OCI-M2 (cell line): ENCODE measurements around the gene STX18.

Experiments used
- DNase-seq: peaks from one replicate; lab custom pipeline; 2025; ENCODE audit not compliant: unreplicated experiment; lab: John Stamatoyannopoulos, UW

Gene STX18

DNA sequence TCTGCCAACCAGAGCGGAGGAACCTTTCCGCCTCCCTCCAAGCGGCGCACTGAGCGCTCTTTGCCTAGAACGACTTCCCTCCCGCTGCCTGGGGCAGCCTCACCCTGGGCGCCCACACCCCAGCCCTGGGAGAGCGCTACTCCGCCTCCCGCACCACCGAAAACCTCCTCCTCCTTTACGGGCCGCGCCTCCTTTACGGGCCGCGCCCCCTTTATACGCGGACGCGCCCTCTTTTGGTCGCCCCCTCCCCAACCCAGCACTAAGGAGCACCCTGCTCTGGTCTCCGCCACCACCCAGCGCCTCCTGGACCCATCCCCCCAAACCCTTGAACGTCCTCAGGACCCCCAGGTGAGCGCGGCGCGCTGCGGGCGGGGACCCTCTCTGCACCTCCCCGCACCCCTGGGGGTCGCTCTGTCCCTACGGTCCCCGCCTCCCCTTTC, 155.5 kb downstream of the STX18 start:
- DNase-seq: no peak

DNA sequence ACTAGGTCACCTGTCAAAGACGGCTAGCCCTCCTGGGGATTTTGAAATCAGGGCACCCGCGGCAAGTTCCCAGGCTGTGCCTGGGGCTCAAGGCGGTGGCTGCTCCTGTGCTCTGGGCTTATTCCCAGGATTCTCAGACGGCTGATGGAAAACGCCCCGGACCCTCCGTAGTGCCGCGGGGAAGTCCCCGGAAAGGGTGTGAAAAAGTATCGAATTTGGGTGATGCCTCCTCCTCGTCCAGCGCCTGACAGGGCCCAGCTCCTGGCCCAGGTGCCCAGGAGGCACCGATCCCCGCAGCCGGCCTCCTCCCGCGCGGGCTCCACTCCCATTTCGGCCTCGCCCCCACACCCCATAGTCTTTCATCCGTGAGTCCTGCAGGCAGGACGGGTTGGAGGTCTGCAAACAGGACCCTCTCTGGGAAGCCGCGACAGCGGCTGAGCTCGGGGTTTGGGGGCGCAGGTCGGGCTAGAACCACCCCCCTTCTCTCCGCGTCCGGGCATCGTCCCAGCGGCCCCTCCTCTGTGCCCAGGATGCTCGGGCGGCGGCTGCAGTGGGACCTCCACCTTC, 156.0 kb downstream of the STX18 start:
- no peak for DNase-seq

DNA sequence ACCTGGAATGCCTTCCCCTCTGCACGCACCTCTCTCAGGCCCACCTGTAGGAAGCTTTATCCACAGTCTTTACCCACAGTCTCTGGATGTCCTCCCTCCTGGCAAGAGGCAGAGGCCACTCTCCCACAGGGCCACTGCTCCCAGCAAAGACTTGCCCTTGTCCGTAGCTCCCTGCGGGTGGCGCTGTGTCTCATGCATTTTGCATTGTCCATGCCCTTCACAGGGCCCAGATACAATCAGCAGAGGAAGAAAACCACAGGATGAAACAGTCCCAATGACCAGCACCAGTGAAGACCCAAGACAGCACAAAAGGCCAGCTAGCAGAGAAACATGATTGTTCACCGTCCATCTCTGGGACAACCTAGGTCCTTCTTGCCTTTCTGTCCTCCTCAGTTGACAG, 157.0 kb downstream of the STX18 start:
- no peak for DNase-seq

DNA sequence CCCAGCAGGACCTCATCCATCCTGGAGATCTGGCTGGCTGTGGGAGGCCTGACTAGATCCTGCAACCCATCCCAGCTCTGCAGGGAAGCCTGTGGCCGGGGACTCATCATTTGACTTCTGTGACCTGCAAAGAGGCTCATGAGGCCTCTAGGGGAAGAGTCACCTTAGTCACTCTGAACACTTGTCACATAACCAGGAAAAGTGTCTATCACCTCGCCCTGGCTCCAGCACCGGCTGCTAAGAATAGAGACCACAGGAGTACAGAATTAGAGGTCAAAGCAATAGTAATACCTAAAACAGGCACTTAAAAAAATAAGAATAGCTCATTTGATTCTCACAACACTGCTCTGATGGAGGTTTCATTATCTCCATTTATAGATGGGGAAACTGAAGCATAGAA, 158.8 kb downstream of the STX18 start:
- DNase-seq: no peak

DNA sequence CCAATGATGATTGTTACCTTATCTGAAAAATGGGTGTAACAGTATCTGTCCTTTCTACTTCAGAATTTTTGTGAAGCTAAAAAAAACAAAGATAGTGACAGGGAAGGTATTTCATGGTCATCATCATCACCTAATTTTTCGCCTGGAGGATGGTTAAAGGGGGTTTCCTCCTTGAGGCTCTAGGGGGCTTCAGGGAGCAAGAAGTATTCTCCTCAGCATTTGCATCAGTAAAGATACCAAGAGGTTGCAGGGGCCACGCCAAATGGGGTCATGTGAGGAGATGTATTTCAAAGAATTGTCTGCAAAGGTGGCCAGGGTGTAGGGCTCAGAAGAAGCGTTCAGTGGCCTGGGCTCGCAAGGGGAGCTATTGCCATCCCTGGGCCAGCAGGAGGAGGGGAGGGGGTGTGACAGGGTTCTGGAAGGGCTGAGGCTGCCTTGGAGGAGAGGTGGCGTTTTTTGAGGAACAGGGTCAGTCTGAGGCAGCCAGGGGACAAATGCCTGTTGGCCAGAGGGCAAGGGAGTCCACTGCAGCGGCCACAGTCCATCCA, 162.2 kb downstream of the STX18 start:
- no peak for DNase-seq

DNA sequence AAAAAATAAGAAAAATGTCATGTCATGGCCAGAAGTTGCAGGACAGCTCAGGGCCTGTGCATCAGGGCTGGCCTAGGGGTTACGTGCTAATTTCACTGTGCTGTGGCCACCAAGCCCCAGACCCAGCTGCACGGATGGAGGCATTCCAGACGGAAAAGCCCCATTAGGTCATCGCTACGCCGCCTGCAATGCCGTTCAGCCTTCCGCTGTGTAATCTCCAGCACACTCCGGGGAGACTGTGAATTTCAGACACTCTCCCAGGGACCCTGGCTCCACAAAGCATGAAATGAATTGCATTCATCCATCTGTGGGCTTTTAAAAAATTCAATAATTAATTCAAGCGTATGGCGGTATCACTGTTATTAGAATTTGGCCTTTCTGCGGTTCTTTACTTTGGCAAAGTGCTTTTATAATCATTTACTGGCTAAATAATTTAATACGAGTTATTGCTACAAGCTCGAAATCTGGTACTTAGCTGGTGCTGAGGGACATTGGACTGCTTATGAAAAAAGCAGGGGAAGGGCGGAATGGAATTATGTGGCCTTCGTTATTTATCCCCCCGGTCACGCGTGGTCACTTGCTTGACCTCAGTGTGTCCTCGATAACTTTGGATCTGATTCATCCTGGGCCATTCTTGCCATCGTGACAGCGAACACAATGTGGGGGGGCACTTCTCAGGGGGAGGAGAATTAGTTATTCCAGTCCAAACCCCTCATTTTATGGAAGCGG, 164.0 kb downstream of the STX18 start:
- DNase-seq: no peak

DNA sequence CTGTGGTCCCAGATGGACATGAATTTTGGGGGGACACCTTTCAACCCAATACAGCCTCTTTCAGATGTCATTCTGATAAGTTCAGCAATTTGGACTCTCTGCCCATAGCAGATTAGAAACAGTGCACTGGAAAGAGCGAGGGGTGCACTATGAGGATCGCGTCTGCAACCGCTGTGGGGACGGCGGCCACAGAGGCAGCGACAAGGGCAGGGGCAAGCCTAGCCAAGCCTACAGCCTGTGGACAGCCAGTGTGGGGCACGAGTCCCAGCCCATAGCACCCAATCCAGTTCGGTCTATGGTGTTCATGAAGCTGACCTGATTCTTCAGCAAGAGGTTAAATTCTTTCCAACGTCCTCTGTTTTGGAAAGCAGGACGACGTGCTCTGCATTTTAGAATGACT, 164.7 kb downstream of the STX18 start:
- DNase-seq: no peak

DNA sequence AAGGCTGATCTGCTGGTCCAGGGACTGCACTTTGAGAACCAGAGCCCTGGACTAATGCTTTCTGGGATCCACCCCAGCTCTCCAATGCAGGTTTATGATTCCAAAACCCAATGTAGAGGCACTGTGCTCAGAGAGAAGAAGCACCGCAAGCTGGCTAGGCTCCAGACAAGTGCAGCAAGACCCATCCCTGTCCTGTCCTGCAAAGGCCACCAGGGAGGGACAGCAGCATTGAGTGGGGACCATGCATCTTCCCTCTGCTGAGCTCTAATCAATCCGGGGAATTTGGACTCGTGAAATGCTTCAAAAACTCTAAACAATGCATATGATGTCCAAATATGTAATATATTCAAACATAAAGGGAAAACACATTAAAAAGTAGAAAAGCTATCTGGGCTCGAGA, 165.8 kb downstream of the STX18 start:
- no peak for DNase-seq

DNA sequence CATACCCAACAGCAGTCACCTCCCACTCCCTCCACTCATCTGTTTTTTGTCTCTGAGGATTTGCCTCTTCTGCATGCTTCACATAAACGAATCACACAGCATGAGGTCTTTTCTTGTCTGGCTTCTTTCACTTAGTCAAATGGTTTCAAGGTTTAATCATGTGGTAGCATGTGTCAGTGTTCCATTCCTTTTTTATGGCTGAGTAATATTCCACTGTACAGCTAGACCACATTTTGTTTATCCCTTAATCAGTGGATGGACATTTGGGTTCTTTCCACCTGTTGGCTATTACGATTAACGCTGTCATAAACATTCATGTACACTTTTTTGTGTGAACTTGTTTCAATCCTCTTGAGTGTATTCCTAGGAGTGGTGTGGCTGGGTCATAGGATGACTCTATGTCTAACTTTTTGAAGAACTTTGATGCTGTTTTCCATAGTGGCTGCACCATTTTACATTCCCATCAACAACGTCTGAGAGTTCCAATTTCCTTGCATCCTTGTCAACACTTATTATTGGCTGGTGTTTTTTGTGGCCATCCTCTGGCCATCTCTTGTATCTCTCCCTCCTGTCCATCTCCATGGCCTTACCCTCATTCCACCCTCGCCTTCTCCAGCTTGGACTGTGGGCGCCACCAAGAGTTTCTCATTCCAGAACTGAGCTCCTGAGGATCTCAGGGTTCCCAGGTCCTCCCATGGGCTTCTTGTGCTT, 167.3 kb downstream of the STX18 start:
- DNase-seq: no peak
